HG03378 (cell line): Measurements from ENCODE around the gene VTN.

Source experiments
- ATAC-seq: cut with Tn5 transposase; IDR thresholded peaks from one replicate; pipeline ENCODE4 v1.9.1; 2021; ENCODE audit warnings: mild to moderate bottlenecking, moderate library complexity; ENCODE audit not compliant: unreplicated experiment

The VTN gene

DNA sequence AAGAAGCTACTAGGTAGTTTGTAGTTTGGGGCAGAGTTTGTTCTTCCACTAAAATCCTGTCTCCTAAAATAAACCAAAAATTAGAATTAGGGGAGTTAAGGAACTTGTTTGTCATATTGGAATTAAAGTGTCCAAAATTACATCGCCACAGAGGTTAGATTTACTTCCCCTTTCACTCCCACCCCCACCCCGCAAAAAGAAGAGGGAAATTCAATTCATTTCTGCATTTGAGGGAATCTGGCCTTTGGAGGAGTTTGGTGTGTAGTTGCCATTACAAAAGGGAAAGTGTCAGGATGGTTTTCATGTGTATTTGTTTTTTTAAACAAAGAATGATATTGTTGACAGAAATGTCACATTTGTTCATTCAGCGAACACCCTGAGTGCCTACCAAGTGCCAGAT lies 45.3 kb downstream of the VTN start:
- ATAC-seq, result no peak

DNA sequence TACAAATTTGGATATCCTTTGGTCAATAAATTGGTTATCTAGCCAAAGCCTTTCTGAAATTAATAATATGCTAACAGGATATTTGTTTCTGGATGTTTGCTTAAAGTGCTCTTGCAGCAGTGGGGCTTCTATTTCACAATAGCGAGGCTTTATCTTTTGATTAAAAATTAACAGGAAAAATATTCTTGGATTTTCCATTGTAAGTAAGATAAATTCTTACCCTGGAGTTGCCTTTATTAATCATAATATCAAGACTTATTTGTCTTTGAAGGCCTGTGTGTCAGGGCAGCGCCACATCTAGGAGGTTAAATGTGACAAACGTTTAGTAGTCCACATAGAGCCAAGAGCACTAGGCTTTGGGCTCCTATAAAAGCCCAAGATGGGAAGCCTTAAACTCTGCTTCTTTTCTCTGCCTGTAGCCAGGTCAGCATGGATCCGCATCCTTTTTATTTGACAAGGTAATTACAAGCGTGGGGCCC lies 45.8 kb downstream of the VTN start:
- ATAC-seq, result no peak

GRCh38 chr17:28320215-28321061 lies 49.7 kb downstream of the VTN start:
- no peak for ATAC-seq

GRCh38 chr17:28319598-28319935 lies 50.5 kb downstream of the VTN start:
- ATAC-seq, result no peak

DNA sequence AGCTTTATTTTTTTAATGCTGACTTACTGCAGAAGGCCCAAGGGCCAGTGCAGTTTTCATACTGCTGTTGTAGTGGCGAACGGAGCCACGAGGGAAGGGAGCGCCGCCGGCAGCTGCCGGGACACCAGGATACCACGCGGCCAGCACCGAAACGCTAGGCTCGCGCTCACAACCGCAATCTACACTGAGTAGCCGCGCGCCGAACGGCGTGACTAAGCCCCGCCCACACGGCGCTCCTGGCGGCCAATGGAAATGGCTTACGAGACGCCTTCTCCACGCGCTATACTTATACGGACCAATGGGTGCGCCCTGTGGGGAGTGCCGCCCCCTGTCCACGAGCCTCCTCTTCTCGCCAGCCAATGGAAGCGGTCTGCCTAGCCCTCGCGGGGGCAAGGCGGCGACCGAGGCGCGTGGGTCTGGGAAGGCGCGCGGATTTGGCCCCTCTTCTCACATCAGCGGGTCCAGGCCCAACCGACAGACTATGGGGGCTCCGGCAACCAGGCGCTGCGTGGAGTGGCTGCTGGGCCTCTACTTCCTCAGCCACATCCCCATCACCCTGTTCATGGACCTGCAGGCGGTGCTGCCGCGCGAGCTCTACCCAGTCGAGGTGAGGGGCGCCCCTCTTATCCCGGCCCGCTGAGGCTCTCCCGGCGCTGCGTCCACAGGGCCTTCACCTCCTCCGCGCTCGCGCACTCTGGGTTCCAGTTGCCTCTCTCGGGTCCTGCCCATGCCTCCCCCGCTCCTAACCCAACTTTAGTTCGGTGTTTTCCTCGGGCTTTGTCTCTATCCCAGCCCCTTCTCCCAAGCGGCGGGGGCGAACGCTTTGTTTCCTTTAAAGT lies 51.1 kb downstream of the VTN start, which contains the start of gene TMEM97:
Gene TMEM97, plus strand, starts transcription at position 442 of the 839 bp plus-strand sequence. Its CDS starts 40 bp downstream, at position 482.
- peak; percentile 88 for ATAC-seq

GRCh38 chr17:28317966-28318758 lies 51.9 kb downstream of the VTN start:
- no peak for ATAC-seq
